ENCODE measurements around the gene NUDT14.

DNA sequence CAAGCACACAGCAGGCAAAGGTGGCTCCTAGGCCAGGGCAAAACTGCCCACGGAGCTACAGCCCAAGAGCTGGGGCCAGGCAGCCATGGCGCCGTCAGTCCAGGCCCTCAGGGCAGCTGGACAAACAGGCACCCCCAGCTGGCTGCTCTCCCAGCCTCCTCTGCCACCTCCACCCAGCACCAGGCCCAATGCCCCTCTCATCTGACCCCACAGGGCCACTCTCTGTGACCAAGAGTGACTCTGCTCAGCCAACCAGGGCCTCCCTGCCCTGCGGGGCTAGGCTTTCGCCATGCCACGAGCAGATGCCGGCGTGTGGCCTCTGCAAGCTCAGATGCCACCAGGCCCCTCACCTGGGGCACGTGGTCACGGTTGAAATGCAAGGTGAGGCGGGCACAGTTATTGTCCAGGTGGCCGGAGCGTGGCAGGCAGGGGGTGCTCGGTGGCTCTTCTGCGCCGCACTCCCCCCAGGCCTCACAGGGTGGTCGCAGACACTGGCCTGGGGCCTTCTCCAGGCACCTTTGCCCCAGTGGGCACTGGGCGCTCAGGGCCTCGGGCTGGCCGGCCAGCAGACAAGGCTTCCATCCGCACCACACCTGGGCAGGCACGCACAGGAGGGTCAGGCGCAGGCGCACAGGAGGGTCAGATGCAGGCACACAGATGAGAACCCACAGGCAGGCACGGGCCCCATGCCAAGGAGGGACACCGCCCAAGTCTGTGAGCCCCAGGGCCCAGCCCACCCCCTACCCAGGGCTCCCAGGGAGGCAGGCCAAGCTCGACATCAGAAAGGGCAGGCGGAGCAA lies 35.5 kb downstream of the NUDT14 start:
- TF ChIP-seq, protein P1, sequence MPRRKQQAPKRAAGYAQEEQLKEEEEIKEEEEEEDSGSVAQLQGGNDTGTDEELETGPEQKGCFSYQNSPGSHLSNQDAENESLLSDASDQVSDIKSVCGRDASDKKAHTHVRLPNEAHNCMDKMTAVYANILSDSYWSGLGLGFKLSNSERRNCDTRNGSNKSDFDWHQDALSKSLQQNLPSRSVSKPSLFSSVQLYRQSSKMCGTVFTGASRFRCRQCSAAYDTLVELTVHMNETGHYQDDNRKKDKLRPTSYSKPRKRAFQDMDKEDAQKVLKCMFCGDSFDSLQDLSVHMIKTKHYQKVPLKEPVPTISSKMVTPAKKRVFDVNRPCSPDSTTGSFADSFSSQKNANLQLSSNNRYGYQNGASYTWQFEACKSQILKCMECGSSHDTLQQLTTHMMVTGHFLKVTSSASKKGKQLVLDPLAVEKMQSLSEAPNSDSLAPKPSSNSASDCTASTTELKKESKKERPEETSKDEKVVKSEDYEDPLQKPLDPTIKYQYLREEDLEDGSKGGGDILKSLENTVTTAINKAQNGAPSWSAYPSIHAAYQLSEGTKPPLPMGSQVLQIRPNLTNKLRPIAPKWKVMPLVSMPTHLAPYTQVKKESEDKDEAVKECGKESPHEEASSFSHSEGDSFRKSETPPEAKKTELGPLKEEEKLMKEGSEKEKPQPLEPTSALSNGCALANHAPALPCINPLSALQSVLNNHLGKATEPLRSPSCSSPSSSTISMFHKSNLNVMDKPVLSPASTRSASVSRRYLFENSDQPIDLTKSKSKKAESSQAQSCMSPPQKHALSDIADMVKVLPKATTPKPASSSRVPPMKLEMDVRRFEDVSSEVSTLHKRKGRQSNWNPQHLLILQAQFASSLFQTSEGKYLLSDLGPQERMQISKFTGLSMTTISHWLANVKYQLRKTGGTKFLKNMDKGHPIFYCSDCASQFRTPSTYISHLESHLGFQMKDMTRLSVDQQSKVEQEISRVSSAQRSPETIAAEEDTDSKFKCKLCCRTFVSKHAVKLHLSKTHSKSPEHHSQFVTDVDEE (CRISPR knock-in tag; IDR thresholded peaks at IDR 0.05): no peak
- TF ChIP-seq ZFP3 (CRISPR knock-in tag; IDR thresholded peaks at IDR 0.05) (no peak), CSDC2 (CRISPR knock-in tag; IDR thresholded peaks at IDR 0.05) (no peak), PPARA (CRISPR knock-in tag; IDR thresholded peaks at IDR 0.05; ENCODE audit: borderline replicate concordance) (no peak), SNAI2 (CRISPR knock-in tag; IDR thresholded peaks at IDR 0.05) (no peak), ZC3H10 (CRISPR knock-in tag; IDR thresholded peaks at IDR 0.05) (no peak), ARNTL (CRISPR knock-in tag; IDR thresholded peaks at IDR 0.05; ENCODE audit: borderline replicate concordance, low read depth) (no peak), ESRRG (CRISPR knock-in tag; IDR thresholded peaks at IDR 0.05) (no peak)
